AG08395 (cell line): ENCODE data around the gene MKRN1.
"Not testable (repeated sequence)": the region's sequence is repeated elsewhere in the genome, so short reads cannot be mapped to it uniquely, and the experiment has no call there.

Experiments used
- DNase-seq: peaks from one replicate; pipeline ENCODE4 v3.0.0; 2012; ENCODE audit warnings: mixed read lengths, low spot score

MKRN1 gene, protein sequence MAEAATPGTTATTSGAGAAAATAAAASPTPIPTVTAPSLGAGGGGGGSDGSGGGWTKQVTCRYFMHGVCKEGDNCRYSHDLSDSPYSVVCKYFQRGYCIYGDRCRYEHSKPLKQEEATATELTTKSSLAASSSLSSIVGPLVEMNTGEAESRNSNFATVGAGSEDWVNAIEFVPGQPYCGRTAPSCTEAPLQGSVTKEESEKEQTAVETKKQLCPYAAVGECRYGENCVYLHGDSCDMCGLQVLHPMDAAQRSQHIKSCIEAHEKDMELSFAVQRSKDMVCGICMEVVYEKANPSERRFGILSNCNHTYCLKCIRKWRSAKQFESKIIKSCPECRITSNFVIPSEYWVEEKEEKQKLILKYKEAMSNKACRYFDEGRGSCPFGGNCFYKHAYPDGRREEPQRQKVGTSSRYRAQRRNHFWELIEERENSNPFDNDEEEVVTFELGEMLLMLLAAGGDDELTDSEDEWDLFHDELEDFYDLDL

GRCh38 chr7:140479062-140479738, at the start of gene MKRN1:
MKRN1 (minus strand) TSS chr7:140479505; CDS start chr7:140479344, 161 bp downstream.
- peak; percentile 97 for DNase-seq

GRCh38 chr7:140526787-140527664, 47.7 kb upstream of the MKRN1 start:
- no peak for DNase-seq

DNA sequence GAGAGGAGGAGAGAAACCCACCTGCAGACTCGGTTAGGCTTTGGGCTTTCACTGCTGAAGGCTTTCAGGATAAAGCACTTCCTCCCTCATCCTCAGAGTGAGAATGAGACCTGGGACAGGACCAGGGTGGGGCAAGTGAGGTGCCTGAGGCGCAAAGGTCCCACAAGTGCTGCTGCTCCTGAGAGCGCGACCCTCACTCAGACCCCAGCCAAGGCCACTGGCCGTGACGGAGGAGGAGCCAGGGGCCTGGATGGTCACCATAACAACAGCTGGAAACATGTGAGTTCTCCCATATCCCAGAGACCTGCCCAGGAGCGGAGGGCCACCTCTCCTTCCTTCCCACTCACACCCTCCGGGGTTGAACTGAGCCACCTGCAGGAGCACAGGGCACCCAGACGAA, 46.9 kb upstream of the MKRN1 start:
- no peak for DNase-seq

- no peak for DNase-seq
Observed at GRCh38 chr7:140525743-140526142, 46.4 kb upstream of the MKRN1 start.

DNA sequence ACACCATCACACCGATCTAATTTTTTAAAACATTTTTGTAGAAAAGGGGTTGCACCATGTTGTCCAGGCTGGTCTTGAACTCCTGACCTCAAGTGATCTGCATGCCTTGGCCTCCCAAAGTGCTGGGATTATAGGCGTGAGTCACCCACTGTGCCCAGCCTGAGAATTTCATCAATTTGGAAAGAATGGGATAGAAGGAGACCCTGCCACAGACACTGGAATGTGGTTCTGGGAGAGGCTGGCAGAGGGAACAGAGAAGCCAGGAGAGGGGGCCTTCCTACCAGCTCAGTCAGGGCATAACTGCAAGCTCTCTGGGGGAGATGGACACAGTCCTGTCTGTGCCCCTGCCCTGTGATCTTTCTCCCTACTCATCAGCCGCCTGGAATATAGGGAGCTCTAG, 42.1 kb upstream of the MKRN1 start:
- DNase-seq: no peak

DNA sequence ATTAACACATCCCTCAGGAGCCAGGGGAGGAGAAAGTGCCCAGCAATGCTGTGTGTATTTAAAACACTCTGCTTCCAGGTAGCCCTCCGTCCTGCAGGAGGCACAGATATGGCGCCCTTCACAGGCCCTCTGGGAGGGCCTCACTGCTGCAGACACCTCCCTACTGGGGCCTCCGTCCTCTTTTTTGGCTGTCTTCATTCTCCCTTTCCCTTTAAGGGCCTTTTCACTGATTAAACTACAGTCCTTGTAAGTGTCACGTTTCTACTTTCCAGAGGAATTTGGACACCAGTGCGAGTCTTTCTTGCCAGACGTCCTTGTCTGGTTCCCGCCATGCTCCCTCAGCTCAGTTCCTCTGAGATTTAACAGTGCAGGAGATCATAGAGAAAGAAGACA, 39.7 kb upstream of the MKRN1 start:
- DNase-seq: no peak

GRCh38 chr7:140518370-140519006, 39.2 kb upstream of the MKRN1 start:
- DNase-seq: no peak

DNA sequence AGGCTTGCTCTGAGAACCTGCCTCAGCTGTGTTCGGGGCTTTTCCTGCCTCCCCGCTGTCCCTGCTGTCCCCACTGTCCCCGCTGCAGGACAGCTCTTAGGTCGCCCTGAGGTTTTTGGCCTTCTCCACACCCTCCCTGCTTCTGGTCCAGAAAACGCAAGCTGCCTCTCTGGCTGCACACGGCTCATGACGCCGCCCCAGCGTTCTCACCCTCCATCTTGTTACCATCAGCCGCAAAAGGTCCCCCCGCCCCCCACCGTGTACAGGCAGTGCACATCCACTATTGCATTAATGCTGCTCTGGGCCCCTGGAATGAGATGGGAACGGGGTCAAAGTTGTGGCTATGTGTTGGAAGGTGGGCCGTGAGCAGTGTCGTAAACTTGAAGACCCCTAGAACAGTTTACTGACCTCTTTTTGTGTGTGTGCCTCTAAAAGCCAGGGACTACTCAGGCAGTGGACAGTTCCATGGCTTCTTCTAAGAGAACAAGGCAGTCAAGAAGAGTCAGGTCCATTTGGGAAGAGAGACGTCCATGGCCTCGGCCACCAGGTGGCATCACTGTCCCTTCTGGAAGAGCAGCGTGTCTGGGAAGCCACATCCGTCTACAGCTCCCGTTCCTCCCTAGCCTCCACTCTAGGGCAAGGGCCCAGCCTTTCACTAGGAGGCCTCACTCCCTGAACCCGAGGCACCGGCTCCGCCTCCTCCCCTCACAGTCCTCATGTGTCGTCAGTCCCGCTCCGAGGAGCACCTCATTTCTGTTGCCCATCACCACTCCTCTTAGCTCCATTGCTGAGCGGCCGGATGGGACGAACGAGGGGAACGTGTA, 38.5 kb upstream of the MKRN1 start:
- DNase-seq: peak; percentile 96

GRCh38 chr7:140512317-140513000, 33.2 kb upstream of the MKRN1 start:
- no peak for DNase-seq

DNA sequence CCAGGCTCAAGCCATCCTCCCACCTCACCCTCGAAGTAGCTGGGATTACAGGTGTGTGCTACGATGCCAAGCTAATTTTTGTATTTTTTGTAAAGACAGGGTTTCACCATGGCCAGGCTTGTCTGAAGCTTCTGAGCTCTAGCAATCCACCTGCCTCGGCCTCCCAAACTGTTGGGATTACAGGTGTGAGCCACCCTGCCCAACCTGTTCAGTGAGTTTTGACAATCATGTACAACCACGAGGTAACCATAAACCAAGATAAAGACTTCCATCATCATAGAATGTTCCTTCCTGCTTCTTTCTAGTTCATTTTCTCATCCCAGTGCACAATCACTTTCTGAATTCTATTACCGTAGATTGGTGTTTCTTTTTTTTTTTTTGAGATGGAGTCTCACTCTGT, 30.5 kb upstream of the MKRN1 start:
- no peak for DNase-seq

- DNase-seq: not testable (repeated sequence)
Observed at GRCh38 chr7:140507556-140507955, 28.3 kb upstream of the MKRN1 start.

- DNase-seq: peak; percentile 65
Observed at GRCh38 chr7:140506788-140507464, 27.6 kb upstream of the MKRN1 start.

GRCh38 chr7:140501966-140502365, 22.7 kb upstream of the MKRN1 start:
- no peak for DNase-seq

GRCh38 chr7:140497807-140498206, 18.5 kb upstream of the MKRN1 start:
- not testable (repeated sequence) for DNase-seq

DNA sequence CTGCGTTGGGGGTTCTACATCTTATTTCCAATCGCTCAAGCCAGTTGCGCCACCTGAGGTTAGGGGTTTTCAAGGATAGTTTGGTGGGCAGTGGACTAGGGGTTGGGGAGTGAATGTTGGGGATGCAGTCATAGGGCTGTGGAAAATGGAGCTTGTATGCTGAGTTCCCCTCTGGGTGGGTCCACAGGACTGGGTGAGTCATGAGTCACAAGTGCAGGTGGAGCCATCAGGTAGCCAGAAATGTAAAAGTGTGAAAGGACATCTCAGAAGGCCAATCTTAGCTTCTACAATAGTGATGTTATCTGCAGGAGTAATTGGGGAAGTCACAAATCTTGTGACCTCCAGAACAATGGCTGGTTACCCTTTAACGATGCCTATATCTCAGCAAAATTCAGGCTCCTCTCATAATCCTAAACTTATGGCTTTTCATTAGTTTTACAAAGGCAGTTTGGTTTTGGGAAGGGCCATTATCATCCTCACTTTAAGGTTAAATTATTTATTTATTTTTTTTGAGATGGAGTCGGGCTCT, 18.0 kb upstream of the MKRN1 start:
- DNase-seq: no peak

DNA sequence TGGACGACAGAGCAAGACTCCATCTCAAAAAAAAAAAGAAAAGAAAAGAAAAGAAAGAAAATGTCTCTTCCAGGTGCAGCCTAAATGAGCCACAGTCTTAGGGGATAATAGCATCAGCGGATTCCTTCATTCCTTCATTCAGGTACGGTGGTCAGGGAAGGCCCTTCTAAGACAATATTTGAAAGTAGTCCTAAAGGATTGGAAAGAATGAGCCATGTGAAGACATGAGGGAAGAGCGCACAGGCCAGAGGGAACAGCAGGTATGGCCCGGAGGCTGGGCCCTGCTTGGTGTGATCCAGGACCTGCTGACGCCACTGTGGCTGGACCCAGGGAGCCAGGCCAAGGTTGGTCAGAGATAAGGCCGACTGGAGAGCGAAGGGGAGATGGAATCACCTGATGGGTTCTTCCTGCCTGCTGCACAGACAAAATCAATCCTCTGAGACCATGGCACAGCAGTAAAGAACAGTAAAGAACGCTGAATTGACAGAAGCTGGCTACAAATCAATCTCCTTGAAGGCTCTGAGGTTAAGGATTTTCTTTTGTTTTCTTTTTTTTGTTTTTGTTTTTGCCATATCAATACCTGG, 16.3 kb upstream of the MKRN1 start:
- DNase-seq: no peak

DNA sequence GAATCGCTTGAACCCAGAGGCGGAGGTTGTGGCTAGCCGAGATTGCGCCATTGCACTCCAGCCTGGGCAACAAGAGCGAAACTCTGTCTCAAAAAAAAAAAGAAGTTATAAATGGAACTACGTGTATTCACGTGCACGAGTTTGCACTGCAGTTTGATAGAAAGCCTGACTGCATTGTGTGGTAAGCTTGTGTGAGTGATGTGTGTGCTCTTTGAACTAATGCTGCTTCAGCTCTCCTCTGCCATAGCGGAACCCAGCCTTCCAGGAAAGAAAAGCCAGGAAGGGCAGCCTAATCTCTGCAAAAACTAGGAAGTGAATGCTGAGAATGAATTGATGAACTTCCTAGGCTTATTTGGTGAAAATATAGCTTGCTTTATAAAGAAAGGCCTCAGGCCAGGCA, 15.6 kb upstream of the MKRN1 start:
- no peak for DNase-seq

GRCh38 chr7:140489026-140489359, 9.7 kb upstream of the MKRN1 start:
- no peak for DNase-seq
